GM18508 (cell line): ENCODE results near the gene HECW1.

Experiments
- ATAC-seq: cut with Tn5 transposase; IDR thresholded peaks from one replicate; pipeline ENCODE4 v1.9.1; 2021; ENCODE audit warnings: moderate number of reproducible peaks; ENCODE audit not compliant: insufficient read depth, unreplicated experiment

Gene HECW1

GRCh38 chr7:43141091-43141490, 28.6 kb downstream of the HECW1 start:
- ATAC-seq, result no peak

GRCh38 chr7:43142703-43143102, 30.3 kb downstream of the HECW1 start:
- no peak for ATAC-seq

GRCh38 chr7:43143918-43144589, 31.6 kb downstream of the HECW1 start:
- no peak for ATAC-seq

DNA sequence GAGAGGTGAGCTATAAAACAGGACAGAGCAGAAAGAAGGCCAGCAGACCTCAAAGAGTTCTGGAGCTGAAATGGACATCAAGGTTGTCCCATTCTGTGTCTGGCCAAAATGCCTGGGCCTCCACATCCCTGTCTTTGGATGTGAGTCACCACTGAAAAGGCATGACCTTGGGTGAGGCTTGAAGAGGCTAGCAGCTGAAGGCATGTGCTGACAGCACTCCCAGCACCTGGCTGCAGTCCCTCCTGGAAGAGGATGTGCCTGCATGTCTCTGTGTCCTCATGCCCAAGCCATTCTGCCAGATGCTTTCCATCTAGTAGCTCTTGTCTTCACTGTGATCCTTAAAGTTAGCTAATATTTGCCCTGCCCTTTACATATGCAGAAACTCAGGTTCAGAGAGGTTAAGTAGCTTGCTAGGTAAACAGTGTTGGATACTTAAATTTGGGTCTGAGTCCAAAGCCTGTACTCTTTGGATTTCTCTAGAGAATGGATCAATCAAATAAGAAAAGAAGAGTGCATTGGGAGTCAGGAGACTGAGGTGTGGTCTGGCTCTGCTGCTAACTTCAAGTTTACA, 35.8 kb downstream of the HECW1 start:
- no peak for ATAC-seq

- ATAC-seq, result no peak
These were observed 38.6 kb downstream of the HECW1 start for GRCh38 chr7:43151076-43151475.

- no peak for ATAC-seq
These were observed 40.2 kb downstream of the HECW1 start for GRCh38 chr7:43152696-43153095.

DNA sequence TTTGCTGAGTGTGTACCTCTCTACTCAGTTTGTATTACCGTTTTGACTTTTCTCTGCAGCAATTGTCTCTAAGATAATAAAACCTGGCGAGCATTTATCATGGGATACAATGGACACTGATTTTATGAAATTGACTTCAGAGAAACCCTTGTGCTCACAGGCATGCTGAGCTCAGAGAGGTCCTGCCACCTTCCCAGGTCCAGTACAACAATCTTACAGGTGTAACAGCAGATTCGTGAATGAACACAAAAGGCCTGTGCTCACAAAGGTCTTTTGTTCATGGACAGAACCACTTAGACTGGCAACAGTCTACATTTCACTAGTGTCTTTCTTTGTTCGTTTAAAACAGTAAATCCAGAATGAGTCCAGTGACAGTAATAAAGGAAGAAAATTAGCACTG, 43.2 kb downstream of the HECW1 start:
- ATAC-seq, result no peak

DNA sequence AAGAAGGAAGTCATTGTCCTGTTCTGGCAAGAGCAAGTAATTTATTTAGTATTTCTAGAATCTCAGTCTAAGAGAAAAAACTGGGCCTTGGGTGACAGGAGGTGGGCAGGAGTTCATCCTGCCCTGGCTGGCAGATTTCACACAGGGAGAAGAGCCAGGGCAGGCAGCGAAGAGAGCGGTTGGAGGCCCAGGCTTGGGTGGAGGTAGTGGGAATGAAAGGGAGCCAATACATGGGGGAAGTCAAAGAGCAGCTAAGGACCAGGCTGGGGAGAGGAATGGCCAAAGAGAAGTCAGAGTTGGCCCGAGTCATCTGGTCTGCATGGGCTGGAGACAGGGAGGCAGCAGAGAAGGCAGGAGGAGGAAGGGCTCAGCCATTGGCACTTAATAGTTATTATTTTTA, 51.4 kb downstream of the HECW1 start:
- no peak for ATAC-seq

DNA sequence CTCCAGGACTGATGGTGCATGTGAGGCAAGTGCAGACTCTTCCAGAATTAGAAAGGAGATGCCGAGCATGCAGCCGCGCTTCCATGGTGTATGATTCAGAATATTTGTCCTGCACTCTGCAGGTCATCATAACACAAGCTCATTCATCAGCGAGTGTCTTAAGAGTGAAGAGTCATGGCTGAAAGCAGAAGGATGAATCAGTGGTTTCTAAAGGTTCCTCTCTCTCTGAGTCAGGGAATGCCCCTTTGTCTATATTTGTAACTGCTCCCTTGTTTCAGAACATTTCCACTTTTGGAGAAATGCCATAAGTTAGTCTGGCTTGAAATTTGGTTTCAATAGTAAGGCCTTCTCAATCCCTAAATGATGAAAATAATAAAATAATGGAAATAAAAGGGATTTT, 52.3 kb downstream of the HECW1 start:
- ATAC-seq, result peak; percentile 96

GRCh38 chr7:43166686-43167085, 54.2 kb downstream of the HECW1 start:
- no peak for ATAC-seq

- ATAC-seq, result no peak
These were observed 56.6 kb downstream of the HECW1 start for GRCh38 chr7:43169076-43169475.

GRCh38 chr7:43170571-43170970, 58.1 kb downstream of the HECW1 start:
- ATAC-seq, result no peak

GRCh38 chr7:43175570-43176200, 63.2 kb downstream of the HECW1 start:
- no peak for ATAC-seq

- no peak for ATAC-seq
These were observed 66.9 kb downstream of the HECW1 start for GRCh38 chr7:43179393-43179792.

GRCh38 chr7:43192806-43193460, 80.5 kb downstream of the HECW1 start:
- ATAC-seq, result no peak

- no peak for ATAC-seq
These were observed 81.4 kb downstream of the HECW1 start for GRCh38 chr7:43193893-43194292.

DNA sequence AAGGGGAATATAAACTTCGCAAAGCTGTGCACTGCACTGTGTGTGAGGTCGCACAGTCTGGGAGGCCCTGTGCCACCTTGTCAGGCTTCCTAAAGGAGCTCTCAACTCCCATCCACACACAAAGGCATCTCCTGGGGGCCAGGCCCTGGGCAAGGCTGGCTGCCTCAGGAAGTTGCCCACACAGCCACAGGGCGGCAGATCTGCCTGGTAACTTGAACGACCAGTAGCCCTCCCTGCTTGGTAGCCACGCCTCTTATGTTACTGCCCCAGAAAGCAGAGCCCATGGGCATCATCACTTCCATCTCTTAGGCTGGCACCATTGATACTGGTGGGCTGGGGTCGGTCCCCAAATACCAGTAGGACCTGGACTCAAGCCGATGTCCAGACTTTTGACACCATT, 82.8 kb downstream of the HECW1 start:
- ATAC-seq, result no peak

GRCh38 chr7:43195768-43196167, 83.3 kb downstream of the HECW1 start:
- no peak for ATAC-seq

DNA sequence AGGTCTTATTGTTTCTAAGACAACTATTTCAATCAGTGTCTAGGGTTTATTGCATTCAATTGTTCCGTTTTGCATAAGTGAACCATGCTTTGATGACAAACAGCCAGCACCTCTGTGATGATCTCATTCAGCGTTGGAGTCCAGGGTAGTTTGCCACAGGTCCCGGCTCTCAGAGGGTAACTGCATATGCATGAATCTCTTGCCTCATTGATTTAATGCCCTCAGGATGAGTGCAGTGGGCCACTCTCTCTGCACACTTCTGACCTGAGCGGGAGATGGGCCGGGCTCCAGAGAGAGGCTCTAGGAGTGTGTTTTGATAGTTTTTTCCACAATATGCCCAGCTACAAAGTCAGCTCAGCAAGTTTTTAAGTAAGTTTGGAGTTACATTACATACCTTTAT, 83.9 kb downstream of the HECW1 start:
- ATAC-seq, result no peak

DNA sequence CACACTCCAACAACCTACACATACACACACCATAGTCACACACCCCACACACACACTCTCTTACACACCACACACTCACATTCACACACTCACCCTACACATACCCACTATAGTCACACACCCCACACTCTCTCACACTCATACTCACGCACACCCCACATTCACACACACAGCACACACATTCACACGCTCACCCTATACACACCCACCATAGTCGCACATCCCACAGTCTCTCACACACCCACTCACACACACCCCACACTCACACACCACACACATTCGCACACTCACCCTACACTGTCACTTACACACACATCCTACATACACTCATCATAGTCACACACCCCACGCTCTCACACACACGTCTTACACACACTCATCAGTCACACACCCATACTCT, 85.6 kb downstream of the HECW1 start:
- ATAC-seq, result no peak

DNA sequence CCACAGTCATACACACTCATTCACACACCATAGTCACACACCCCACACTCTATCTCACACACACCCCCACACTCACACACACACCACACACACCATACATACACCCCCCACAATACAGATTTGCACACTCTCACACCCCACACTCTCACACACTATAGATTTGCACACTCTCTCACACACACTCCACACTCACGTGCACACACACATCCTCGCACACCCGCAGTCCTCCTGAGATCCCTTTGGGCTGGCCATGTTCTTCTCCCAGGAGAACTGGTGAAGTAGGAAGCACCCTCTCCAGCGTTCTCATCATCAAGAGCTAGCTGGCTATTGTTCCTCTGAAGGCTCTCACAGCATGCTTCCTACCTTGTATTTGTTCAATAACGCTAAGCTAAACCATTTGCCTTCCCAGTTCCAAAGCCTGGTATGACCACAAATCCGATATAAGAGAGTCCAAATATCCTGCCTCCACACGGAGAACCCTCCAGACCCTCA, 86.2 kb downstream of the HECW1 start:
- ATAC-seq, result no peak
